GM13977 (cell line): Measurements from ENCODE around the gene MBD1.
"Not testable (repeated sequence)": the region's sequence is repeated elsewhere in the genome, so short reads cannot be mapped to it uniquely, and the experiment has no call there.

Experiments
- DNase-seq: peaks from one replicate; pipeline ENCODE4 v3.0.0; 2012; ENCODE audit warnings: low spot score
- in situ Hi-C: fragments of 300-500 bp; cut with MboI; formaldehyde crosslinking; loops from one replicate; pipeline ENCODE4 v1.12.0; 2022; ENCODE audit warnings: low sequenced_read_pairs, low pct_unique_long_range_greater_than_20kb, mixed read lengths, inconsistent platforms; ENCODE audit not compliant: unreplicated experiment
- TF ChIP-seq, protein P1 (sequence below): IDR thresholded peaks from 2 replicates; pipeline ENCODE4 v1.5.1; 2012; ENCODE audit warnings: mild to moderate bottlenecking, control low read depth; ENCODE audit not compliant: insufficient read depth; ENCODE audit errors: extremely low read depth, missing control alignments

Gene MBD1

DNA sequence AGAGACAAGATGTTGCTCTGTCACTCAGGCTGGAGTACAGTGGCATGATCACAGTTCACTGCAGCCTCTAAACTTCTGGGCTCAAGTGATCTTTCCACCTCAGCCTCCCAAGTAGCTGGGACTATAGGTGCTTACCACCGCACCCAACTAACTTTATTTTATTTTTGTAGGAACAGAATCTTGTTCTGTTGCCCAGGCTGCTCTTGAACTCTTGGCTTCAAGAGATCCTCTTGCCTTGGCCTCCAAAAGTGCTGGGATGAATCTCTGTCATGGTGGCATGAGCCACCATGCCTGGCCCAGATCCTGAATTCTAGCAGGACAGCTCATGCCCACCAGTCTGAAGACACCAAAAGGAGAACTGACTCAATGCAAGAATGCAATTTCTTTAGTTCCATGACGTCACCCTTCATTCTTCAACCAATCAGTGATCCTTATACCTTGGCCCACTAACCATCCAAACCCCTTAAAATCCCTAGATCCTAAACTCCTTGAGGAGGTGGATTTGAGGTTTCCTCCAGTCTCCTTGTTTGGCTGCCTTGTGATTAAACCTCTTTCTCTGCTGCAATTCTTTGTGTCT, 31.8 kb upstream of the MBD1 start:
- in situ Hi-C loops: no loop called here
- no peak for DNase-seq
- TF ChIP-seq, protein P1, sequence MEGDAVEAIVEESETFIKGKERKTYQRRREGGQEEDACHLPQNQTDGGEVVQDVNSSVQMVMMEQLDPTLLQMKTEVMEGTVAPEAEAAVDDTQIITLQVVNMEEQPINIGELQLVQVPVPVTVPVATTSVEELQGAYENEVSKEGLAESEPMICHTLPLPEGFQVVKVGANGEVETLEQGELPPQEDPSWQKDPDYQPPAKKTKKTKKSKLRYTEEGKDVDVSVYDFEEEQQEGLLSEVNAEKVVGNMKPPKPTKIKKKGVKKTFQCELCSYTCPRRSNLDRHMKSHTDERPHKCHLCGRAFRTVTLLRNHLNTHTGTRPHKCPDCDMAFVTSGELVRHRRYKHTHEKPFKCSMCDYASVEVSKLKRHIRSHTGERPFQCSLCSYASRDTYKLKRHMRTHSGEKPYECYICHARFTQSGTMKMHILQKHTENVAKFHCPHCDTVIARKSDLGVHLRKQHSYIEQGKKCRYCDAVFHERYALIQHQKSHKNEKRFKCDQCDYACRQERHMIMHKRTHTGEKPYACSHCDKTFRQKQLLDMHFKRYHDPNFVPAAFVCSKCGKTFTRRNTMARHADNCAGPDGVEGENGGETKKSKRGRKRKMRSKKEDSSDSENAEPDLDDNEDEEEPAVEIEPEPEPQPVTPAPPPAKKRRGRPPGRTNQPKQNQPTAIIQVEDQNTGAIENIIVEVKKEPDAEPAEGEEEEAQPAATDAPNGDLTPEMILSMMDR: no peak

DNA sequence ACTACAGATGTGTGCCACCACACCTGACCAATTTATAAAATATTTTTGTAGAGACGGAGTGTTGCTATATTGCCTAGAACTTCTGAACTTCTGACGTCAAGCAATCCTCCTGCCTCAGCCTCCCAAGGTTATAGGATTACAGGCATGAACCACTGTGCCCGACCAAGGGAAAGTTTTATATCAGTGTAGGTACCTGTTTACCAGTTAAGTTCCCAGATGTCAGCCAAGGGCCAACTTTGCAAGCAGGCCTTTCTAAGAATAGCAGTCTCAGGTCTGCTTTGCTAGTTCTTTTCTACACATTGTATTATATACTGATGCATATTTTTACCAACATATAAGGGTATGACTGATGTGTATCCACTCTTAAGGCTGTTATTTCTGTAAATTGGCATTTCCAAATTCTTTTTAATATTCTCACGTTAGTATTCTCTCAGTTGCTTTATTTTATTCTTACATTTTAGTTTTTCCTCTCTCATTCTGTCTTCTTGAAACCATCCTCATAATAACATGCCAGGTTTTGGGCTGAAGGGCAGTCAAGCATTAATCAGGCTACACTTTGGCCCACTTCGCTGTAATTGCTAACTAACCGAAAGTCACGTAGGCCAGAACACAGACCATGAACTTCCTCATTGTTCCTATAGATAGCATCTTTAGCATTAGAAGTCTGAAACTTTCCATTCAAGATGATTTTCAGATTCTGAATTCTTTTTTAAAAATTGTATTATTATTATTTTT, 31.1 kb upstream of the MBD1 start:
- DNase-seq: no peak
- TF ChIP-seq, protein P1: no peak
- in situ Hi-C loops: no loop called here

DNA sequence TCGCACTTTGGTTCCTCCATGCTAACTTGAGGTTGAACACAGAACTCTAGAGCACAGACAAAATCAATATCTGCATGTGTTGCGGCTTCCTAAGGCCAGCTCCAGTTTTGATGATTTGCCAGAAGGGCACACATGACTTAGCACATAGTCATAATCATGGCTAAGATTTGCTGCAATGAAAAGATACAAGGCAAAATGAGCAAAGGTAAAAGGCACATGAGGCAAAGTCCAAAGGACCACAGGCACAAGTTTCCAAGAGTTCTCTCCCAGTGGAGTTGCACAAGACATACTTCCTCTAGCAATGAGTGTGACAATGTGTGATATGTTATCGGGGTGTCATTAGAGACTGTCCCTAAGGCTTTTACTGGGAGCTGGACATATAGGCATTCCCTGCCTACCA, 30.3 kb upstream of the MBD1 start:
- TF ChIP-seq, protein P1: no peak
- in situ Hi-C loops: no loop called here
- DNase-seq: no peak

DNA sequence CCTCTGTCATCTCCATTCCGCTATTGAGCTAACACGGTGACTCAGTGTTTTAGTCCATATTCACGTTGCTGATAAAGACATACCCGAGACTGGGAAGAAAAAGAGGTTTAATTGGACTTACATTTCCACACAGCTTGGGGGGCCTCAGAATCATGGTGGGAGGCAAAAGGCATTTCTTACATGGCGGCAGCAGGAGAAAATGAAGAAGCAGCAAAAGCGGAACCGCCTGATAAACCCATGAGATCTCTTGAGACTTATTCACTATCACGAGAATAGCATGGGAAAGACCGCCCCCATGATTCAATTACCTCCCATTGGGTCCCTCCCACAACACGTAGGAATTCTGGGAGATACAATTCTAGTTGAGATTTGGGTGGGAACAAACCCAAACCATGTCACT, 28.8 kb upstream of the MBD1 start:
- in situ Hi-C loops: no loop called here
- TF ChIP-seq, protein P1: no peak

DNA sequence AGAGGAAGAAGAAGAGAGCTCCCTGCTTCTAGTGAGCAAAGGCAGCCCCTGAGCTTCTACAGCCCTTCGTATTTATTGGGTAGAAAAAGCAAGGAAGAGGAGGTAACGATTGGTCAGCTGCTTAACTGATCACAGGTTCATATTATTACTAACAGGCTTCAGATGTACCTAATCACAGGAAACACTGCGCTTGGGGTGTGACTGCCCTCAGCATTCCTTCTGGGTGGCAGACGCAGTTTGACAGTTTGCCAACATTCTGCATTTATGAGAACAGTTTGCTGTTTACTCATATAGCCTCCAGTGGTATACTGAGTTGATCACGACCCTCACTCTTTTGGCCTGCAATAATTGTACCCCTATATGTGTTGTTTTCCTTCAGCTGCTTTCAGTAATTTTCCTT, 27.5 kb upstream of the MBD1 start:
- in situ Hi-C loops: not testable (repeated sequence)

More for the DNA sequence above, 28.8 kb upstream of the MBD1 start:
- no peak for DNase-seq

DNA sequence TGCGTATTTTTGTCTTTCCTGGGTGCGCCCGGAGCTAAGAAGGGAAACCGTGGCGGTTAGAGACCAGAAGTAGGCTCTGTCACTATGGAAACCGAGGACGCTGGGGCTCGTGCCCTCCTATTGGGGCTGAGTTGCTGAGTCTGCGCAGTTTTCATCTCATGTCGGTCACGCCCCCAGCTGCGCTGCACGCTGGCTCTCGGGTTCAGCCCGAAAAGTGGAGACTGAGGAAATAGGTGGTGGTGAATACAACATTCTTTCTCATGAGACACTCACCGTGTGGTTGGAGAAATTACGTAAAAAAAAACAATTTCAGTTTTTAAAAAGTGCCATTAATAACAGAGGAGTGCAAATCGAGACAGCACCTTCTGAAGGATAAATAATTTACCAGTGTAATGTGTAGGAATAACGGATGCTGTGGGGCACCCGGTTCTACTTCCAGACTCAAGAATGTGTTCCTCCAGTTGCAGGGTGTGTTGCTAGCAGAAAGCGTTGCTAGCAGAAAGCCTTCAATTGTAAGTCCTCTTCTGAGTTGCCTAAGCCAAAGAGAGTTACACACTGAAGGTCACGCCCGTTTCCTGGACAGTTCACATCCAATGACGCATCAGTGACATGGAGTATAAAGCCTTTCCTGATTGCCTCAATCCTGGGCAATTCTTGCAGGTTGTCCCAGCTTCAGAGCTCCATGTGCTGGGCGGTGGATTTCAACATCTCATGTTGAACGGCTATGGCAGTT, 26.6 kb upstream of the MBD1 start:
- DNase-seq: peak; percentile 92
- in situ Hi-C loops: no loop called here
- TF ChIP-seq, protein P1: no peak

More for the DNA sequence above, 27.5 kb upstream of the MBD1 start:
- not testable (repeated sequence) for DNase-seq

DNA sequence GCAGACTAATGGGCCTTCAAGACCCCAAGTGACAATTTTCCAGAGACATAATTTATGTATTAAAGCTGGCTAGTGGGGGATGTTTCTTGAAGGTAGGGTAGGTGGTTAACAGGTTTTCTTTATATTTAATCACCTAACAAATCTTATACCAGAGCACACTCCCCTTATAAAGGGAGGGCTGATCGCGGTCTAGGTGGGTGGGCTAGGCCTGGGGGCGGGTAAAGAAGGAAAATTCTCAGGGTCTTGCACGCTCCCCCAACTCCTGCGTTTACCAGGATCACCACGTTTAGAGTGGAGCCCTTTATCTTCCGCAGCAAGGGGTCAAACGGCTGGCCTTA, 26.0 kb upstream of the MBD1 start:
- in situ Hi-C loops: no loop called here
- TF ChIP-seq, protein P1: no peak
- no peak for DNase-seq
